ENCODE data around the gene CAPN12. TPM values are rescaled to one million over a fixed set of nuclear protein-coding genes. Genes with fewer than 3 reads are reported as not detected.

The CAPN12 gene
- total RNA-seq, 2 experiments from 2014 or later = 1.6 to 2.0 TPM

DNA sequence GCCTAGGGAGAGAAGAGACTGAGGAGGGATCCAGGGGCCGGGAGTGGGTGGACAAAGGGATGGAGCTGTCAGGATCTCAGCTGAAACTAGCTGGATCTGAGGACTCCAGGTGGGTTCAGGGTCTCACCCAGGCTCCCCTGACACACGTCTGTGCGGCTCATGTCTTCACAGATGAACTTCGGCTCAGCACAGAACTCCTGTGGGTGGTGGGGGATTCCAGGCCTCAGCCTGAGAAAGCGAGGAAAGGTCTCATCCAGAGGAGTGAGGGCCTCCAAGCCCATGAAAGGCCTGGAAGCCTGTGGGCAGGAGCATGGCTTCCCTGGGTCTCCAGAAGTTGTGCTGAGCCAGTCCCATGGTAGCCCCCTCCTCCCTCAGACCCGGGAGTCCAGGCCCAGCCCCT, 1.4 kb downstream of the CAPN12 start:
- ATAC-seq (ENCODE audit: poor library complexity) (no peak), DNase-seq (no peak)
- Histone ChIP-seq H3K4me1 (ENCODE audit: insufficient read depth, low read length) (peaks cover 26% of the 10 kb centered on the region), H3K36me3 (ENCODE audit: insufficient read depth, low read length) (no peaks in the 10 kb centered on the region), H3K27ac (ENCODE audit: low read depth in 1 of 2, low read length in 2 of 2) (no peak overlapping the region), H3K4me3 (ENCODE audit: low read length) (no peak overlapping the region), H3K9me3 (ENCODE audit: control insufficient read depth in 1 of 2, insufficient read depth in 1 of 2, low read length in 2 of 2) (no peaks in the 10 kb centered on the region), H3K27me3 (ENCODE audit: control insufficient read depth in 1 of 2, insufficient read depth in 2 of 2, low read length in 2 of 2) (no peaks in the 10 kb centered on the region)
- TF ChIP-seq, protein P1, sequence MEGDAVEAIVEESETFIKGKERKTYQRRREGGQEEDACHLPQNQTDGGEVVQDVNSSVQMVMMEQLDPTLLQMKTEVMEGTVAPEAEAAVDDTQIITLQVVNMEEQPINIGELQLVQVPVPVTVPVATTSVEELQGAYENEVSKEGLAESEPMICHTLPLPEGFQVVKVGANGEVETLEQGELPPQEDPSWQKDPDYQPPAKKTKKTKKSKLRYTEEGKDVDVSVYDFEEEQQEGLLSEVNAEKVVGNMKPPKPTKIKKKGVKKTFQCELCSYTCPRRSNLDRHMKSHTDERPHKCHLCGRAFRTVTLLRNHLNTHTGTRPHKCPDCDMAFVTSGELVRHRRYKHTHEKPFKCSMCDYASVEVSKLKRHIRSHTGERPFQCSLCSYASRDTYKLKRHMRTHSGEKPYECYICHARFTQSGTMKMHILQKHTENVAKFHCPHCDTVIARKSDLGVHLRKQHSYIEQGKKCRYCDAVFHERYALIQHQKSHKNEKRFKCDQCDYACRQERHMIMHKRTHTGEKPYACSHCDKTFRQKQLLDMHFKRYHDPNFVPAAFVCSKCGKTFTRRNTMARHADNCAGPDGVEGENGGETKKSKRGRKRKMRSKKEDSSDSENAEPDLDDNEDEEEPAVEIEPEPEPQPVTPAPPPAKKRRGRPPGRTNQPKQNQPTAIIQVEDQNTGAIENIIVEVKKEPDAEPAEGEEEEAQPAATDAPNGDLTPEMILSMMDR (IDR thresholded peaks at IDR 0.05) = no peak
- H3K27me3 Mint-ChIP-seq = peaks cover under 1% of the 10 kb centered on the region
- CTCF ChIA-PET = interaction anchor here (1.8 kb wide), 1 partner anchor 27 kb away, joined by 6 read pairs; no protein-coding TSS in a partner anchor
- H3K36me3 Mint-ChIP-seq (ENCODE audit: low read depth) = no peaks in the 10 kb centered on the region
- peaks cover 17% of the 10 kb centered on the region for H3K4me1 Mint-ChIP-seq (ENCODE audit: low read depth)
- H3K9me3 Mint-ChIP-seq = no peaks in the 10 kb centered on the region
- no peak overlapping the region for H3K27ac Mint-ChIP-seq
- H3K4me3 Mint-ChIP-seq = no peak overlapping the region
- POLR2A ChIA-PET = no interaction called here
- intact Hi-C loops (cut with DNase I, micrococcal nuclease) = no loop called here

- ChIA-PET CTCF (interaction anchor here (1.8 kb wide), 1 partner anchor 27 kb away, joined by 6 read pairs; no protein-coding TSS in a partner anchor), POLR2A (interaction anchor here (1.3 kb wide), 1 partner anchor 188 kb away, joined by 3 read pairs; the partner anchor contains the start of genes MRPS12 and SARS2)
- H3K36me3 ChIP-seq (ENCODE audit: insufficient read depth, low read length) = no peaks in the 10 kb centered on the region
- H3K27me3 ChIP-seq (ENCODE audit: control insufficient read depth in 1 of 2, insufficient read depth in 2 of 2, low read length in 2 of 2) = no peaks in the 10 kb centered on the region
- H3K27me3 Mint-ChIP-seq = peaks cover 5% of the 10 kb centered on the region
- intact Hi-C loops (cut with DNase I, micrococcal nuclease) = no loop called here
- ATAC-seq (ENCODE audit: poor library complexity) (no peak), DNase-seq (no peak)
- H3K9me3 Mint-ChIP-seq = no peaks in the 10 kb centered on the region
- peaks cover 22% of the 10 kb centered on the region for H3K4me1 Mint-ChIP-seq (ENCODE audit: low read depth)
- H3K4me1 ChIP-seq (ENCODE audit: insufficient read depth, low read length) = peaks cover 30% of the 10 kb centered on the region
- H3K27ac ChIP-seq (ENCODE audit: low read depth in 1 of 2, low read length in 2 of 2) = no peak overlapping the region
- no peaks in the 10 kb centered on the region for H3K36me3 Mint-ChIP-seq (ENCODE audit: low read depth)
- no peak overlapping the region for H3K4me3 Mint-ChIP-seq
- no peaks in the 10 kb centered on the region for H3K9me3 ChIP-seq (ENCODE audit: control insufficient read depth in 1 of 2, insufficient read depth in 1 of 2, low read length in 2 of 2)
- no peak overlapping the region for H3K4me3 ChIP-seq (ENCODE audit: low read length)
- H3K27ac Mint-ChIP-seq = no peak overlapping the region
- TF ChIP-seq, protein P1 (IDR thresholded peaks at IDR 0.05) = no peak
These were observed 2.0 kb downstream of the CAPN12 start for GRCh38 chr19:38742296-38742695.

DNA sequence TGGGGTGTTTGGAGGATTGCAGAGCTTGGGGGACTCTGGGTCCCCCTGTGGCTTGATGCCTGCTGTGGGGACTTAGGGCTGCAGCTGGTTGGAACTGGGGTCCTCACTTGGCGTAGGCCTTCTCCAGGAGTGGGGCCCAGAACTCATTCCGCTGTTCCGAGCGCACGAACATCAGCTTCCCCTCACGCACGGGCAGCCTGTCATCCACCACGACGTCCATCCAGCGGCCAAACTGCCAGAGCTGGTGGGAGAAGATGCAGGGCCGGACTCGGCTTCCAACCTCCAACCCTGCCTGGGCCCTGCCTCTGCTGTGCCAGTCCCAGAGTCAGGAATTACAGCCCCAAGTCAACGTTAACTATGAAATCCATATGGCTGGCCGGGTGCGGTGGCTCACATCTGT, 2.6 kb downstream of the CAPN12 start:
- peaks cover 36% of the 10 kb centered on the region for H3K4me1 ChIP-seq (ENCODE audit: insufficient read depth, low read length)
- no peaks in the 10 kb centered on the region for H3K36me3 Mint-ChIP-seq (ENCODE audit: low read depth)
- no peaks in the 10 kb centered on the region for H3K9me3 ChIP-seq (ENCODE audit: control insufficient read depth in 1 of 2, insufficient read depth in 1 of 2, low read length in 2 of 2)
- no peak overlapping the region for H3K27ac Mint-ChIP-seq
- DNase-seq (peak in 1 of 14 experiments; percentile 17), ATAC-seq (ENCODE audit: poor library complexity) (no peak)
- H3K27me3 ChIP-seq (ENCODE audit: control insufficient read depth in 1 of 2, insufficient read depth in 2 of 2, low read length in 2 of 2) = no peaks in the 10 kb centered on the region
- POLR2A ChIA-PET = interaction anchor here (1.3 kb wide), 1 partner anchor 189 kb away, joined by 3 read pairs; the partner anchor contains the start of genes MRPS12 and SARS2
- peaks cover 23% of the 10 kb centered on the region for H3K4me1 Mint-ChIP-seq (ENCODE audit: low read depth)
- intact Hi-C loops (cut with DNase I, micrococcal nuclease) = no loop called here
- CTCF ChIA-PET = interaction anchor here (1.8 kb wide), 1 partner anchor 28 kb away, joined by 6 read pairs; no protein-coding TSS in a partner anchor
- H3K4me3 ChIP-seq (ENCODE audit: low read length) = no peak overlapping the region
- H3K9me3 Mint-ChIP-seq = no peaks in the 10 kb centered on the region
- H3K27me3 Mint-ChIP-seq = peaks cover 5% of the 10 kb centered on the region
- no peaks in the 10 kb centered on the region for H3K36me3 ChIP-seq (ENCODE audit: insufficient read depth, low read length)
- no peak overlapping the region for H3K27ac ChIP-seq (ENCODE audit: low read depth in 1 of 2, low read length in 2 of 2)
- H3K4me3 Mint-ChIP-seq = no peak overlapping the region
- TF ChIP-seq, protein P1 (IDR thresholded peaks at IDR 0.05) = no peak
